RCC 7860 (cell line): ENCODE results near the gene ABCA12.

ENCODE experiments used
- DNase-seq: peaks from one replicate; pipeline ENCODE4 v3.0.0-alpha.2; 2015; ENCODE audit warnings: low spot score
- FAIRE-seq: peaks from 2 replicates; lab custom pipeline; 2012; peaks lifted over from hg19 to GRCh38; lab: Jason Lieb, UNC

ABCA12 gene

DNA sequence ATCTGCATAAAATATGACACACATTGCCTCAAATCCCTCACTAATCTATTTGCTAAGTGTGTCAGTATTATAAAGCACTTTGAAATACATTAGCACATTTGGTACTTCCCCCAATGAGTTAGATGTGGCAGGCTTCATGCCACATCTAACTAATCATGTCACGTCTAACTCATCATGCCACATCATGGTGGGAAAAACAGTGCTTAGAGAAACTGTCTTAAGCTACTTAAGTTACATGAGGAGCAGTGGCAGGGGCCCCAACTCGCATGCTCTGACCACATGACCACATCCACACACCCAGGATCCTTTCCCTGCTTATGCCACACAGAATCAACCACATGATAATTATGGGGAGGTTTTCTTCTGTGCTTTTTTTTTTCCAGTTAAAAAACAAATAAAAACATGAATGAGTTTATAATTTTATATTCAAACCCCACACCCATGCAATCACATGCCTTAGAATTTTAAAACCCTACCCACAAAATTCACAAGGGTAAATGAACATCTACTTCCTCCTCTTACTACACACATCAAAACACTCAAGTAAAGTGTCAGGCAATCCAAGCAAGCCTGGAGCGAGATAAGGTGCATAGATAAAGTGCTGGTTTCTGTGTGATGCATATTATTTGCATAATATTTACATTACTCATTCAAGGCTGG lies 1.6 kb downstream of the ABCA12 start:
- DNase-seq = peak; percentile 45
- no peak for FAIRE-seq

DNA sequence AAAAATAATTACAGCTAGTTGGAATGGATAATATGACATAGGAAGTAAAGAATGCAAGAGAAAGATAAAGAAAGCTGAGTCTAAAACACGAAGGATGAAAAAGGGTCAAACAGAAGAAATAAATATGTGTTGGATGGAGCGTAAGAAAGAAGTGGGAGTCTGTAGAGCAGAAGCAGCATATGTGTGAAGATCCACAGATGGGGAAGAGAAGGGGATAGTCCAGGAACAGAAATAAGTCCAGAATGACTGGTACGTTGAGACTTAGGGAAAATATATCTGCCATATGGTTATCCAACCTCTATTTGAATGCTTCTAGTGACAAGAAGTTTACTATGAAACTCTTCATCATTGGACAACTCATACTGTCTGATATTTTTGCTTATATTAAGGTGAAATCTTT lies 18.0 kb downstream of the ABCA12 start:
- FAIRE-seq = no peak

DNA sequence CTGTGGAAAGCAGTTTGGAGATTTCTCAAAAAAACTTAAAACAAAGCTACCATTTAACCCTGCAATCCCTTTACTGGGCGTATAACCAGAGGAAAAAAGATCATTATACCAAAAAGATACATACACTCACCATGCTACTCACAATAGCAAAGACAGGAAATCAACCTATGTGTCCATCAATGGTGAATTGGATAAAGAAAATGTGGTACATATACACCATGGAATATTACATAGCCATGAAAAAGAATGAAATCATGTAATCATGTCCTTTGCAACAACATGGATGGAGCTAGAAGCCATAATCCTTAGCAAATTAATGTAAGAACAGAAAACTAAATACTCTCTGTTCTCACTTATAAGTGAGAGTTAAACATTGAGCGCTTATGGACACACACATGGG lies 18.6 kb downstream of the ABCA12 start:
- DNase-seq = no peak
- no peak for FAIRE-seq

More for the DNA sequence above, 18.0 kb downstream of the ABCA12 start:
- DNase-seq = no peak

DNA sequence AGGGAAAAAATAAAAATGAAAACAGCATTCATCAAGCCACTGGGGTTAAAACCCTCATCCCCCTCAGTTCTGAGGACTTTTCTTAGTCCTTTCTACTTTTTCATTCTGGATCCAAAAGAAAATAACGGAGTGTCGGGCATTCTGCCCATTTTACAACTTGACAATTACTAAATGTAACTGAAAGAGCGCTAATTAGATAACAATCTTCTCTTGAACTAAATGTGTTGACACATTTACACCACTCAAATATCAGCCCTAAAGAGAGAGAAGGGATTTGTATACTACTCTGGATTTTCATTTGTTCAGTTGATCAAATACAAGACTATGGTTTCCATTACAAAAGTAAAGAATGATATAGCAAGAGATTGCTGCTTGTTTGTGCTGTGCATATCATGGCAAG lies 27.5 kb downstream of the ABCA12 start:
- no peak for DNase-seq
- no peak for FAIRE-seq

DNA sequence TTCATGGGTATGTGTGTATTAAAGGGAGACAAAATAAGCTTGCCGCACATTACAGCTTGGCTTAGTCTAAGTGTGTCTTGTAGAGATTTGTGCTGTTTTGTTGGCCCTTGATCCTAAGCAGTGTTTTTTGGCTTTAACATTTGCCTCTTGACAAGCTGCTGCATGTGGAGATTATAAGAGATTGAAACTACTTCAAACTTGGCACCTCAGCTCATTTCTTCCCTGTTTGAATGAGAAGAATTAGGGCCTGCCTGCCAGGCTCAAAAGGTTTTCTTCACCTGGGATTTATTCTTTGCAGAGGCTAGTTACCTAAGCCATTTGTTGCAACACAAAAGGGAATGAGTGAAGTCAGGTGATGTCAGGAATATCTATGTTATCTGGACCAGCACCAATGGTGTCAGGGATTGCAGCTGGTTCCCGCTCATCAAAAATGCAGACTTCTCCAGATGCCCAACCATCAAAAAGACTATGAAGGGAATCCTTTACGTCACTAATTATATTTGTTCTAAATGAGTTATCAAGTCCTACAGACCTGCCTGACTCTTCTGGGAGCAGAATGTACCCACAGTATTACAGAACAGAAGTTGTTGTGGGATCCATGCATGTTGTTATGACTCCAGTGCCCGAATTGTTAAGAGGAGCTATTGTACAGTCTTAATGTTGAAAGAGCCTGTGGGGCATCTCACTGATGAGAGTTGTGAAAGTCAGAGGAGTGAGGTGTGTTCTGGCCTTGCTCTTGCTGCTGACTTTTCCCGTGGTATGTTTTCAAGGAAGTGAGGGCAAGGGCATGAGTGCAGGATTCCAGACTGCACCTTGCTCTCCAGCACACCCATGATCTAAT lies 31.0 kb downstream of the ABCA12 start:
- no peak for FAIRE-seq

DNA sequence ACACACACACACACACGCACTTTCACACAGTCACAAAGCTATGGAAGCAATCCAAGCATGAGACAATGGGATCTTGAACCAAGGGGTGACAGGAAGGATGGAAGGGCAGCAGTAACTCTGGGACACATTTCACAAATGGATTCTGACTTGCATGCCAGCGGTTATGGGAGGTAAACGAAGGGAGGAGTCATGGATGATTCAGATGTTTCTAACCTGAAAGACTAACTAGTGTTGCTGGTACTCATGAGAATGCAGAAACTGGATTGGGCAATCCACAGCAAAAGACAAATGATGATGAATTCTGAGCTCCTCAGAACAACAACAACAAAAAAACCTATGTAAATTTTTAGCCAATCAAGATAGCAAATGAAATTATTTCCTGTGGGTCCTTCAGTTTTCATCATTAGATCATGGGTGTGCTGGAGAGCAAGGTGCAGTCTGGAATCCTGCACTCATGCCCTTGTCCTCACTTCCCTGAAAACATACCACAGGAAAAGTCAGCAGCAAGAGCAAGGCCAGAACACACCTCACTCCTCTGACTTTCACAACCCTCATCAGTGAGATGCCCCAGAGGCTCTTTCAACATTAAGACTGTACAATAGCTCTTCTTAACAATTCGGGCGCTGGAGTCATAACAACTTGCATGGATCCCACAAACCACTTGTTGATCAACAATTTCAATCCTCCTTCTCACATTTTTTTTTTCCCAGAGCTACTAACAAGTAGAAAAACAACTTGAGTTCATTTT lies 32.6 kb downstream of the ABCA12 start:
- peak; percentile 8 for DNase-seq
- FAIRE-seq = no peak

More for the DNA sequence above, 31.0 kb downstream of the ABCA12 start:
- DNase-seq = no peak

DNA sequence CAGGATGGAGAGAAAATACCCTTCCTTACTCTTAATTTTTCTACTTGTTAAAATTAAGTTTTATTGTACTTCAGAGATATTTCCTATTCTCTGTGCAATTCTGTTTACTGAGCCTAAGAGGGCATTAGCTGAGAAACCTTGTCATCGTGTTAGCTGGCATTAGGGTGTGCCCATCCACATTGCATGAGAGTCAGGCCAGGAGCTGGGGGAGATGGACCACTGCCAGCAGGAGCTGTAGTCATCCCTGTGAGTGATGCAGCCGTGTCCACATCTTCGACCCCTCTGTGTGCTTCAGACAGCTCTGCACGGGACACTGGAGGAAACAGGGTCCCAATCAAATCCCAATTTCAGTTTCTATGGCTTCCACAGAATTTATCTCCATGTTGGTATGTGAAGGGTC lies 34.2 kb downstream of the ABCA12 start:
- DNase-seq (no peak), FAIRE-seq (no peak)

DNA sequence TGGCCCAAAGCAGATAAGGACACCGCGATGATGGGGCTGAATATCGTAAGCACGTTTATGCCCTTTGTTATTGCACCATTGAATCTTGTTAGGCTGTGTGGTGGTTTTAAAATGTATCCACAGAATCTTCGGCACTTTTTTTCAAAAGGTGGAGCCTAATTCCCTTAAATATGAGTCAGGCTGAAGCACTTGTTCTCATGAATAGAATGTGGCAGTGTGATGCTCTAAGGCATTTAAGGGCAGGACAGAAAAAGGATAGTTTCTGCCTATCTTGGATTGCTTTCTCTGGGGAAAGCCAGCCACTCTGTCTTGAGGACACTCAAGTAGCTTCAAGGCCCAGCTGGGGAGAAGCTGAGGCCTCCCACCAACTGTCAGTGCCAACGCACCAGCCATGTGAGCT lies 39.6 kb downstream of the ABCA12 start:
- DNase-seq (no peak), FAIRE-seq (no peak)

DNA sequence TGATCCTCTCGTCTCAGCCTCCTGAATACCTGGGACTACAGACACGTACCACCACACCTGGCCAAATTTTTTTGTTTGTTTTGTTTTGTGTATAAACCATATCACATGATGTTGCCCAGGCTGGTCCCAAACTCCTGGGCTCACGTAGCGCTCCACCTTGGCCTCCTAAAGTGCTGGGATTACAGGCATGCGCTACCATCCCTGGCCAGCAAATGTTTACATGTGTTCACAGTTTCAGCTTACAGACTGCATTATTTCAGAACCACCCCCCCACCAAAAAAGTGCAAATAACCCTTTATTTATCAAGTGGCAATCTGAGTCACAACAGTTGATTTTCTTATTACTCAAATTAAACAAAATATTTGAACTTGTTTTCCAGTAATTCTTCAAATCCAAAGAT lies 54.3 kb downstream of the ABCA12 start:
- FAIRE-seq (no peak), DNase-seq (no peak)

DNA sequence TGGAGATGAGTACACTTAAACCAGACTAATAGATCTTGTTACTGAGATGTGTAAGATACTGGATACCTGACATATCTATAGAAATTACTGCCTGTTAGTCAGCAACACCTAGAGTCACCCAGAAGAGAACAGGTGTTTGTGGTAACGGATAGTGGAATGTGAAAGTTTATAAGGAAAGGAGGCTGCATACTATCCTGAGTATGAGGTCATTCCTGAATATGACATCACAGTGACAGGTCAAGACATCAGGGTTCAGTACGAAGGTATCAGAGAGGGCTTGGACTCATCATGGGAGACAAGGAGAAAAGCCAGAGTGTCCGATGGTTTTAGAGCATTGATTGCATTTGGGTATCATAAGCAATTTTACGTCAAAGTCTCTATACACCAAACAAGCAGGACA lies 55.3 kb downstream of the ABCA12 start:
- FAIRE-seq = no peak
- DNase-seq = no peak

DNA sequence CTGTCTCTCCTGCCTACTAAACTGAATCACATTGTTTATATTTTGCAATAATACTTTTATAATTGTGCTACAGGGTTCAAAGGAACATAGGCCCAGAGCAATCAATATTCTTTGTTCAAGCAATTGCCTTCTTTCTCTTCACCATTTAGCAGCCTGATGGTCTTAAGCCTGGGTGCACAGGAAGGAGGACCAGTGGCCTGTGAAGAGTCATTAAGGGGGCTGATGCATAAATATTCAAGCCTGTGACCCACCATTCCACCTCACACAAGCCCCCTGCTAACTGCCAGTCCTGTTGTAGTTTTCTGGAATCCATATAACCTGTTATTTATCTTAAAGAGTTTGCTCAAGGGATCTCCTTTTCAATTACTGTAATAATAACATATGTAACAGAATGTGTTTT lies 56.0 kb downstream of the ABCA12 start:
- FAIRE-seq (no peak), DNase-seq (no peak)

DNA sequence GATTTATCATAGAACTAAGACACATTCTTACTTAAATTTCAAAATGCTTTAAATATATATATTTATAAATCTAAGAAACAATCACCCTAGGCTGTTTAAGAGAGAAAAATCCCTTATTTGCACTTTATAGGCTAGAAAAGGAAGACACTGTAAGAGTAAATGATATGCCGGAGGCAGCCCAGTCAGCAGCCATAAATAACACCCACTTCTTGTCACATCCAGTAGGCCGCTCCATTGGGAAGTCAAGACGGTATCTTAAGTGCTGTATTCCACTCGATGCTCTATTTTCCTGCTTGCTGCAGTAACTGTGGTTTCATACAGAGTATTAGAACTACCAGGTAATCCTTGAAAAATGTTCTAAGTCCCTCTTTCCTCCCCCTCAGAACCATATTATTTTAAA lies 57.9 kb downstream of the ABCA12 start:
- DNase-seq (no peak), FAIRE-seq (no peak)

DNA sequence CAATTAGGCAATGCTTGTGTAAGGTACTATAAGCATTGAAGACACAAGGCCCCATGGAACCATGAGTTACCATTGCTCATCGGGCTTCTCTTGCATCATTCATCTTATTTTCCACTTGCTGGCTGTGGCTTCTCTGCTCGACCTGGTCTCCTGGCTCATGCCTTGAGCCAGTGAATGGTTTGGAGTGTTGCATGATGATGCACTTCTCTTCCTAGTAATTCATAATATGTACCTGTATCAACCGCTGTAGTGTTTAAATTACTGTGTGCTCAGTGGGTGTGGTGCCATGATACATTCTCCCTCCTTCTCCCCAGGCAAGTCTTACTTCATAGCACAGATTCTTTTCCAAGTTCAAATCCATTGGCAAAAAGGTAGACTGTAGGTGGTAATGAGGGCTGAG lies 66.8 kb downstream of the ABCA12 start:
- no peak for DNase-seq
- FAIRE-seq = no peak

DNA sequence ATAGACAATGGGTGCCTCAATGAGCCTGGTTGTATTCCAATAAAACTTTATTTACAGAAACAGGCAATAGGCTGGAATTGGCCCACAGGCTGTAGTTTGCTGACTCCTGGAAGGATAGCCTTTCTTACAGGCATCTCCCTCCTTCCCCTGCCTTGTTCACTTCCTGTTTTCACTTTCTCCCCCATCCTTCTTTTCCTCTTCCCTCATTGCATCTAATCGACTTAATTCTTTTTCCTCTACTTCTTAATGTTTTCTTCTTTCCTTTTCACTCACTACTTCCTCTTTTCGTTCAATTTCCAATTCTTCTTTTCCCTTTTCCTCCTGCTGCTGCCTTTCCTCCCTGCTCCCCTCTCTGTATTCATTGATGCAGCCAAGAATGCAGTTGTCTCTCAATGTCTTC lies 70.0 kb downstream of the ABCA12 start:
- FAIRE-seq = no peak
- no peak for DNase-seq

DNA sequence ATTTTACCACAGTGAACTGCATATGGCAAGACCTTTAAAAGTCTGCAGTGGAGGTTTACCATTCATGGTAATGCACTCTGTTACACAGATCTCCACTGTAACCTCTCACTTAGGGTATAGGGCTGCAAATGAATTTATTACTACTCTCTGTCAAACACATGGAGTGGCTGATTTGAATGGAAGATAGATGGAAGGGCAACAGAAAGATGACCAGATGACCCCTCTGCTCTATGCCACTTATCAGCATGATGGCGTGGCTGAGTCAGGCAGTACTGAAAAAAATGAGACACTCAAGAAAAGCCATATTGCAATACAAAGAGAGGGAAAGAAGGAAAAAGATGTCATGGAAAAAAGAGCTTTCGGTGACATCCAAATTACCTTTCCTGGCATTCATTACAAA lies 72.3 kb downstream of the ABCA12 start:
- DNase-seq (no peak), FAIRE-seq (no peak)

DNA sequence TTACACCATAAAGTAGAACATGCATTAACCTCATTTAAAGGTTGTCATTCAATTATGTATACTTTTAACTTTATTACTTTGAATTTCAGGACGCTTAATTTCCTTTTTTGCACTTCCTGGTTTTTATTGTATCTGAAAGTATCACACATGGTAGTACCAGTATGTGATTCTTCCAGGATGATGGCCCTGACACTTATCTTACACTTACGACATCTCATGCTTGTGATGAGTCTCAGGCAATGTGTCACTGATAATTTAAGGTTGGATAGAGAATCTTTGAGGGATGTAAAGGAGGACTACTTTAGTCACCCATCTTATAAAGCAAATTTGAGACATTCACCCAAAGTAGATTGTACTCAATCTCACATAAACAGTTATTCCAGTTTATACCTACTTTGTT lies 74.9 kb downstream of the ABCA12 start:
- DNase-seq (no peak), FAIRE-seq (no peak)

DNA sequence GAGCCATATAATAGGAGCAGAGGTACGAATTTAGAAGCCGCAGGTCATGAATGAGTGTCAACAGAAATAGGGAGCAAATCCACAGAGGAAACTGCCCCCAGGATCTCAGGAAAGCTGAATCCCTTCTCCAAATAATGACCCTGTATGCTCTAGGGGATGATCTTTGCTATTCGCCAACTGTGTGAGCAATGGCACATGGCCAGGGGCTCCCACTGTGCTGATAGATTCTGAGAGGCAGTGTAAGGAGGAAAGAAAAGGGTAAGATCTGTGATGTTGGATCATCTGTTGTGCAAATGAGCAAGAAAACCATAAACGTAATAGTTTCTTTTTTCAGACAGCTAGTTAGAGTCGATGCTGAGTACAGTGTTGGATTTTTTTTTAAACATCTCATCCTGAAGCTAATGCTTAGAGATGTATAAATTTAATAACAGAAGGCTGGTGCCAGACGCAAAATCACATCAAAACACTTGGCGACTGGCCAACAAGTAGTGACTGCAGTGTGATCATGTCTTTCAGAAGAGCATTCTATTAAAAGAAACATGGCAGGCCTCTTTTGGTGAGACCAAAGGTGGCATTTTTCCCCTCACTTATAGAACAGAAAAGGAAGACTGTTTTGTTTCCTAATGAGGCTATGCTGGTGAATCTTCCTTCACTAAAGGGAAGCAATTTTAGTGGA lies 77.4 kb downstream of the ABCA12 start:
- no peak for DNase-seq
- no peak for FAIRE-seq

DNA sequence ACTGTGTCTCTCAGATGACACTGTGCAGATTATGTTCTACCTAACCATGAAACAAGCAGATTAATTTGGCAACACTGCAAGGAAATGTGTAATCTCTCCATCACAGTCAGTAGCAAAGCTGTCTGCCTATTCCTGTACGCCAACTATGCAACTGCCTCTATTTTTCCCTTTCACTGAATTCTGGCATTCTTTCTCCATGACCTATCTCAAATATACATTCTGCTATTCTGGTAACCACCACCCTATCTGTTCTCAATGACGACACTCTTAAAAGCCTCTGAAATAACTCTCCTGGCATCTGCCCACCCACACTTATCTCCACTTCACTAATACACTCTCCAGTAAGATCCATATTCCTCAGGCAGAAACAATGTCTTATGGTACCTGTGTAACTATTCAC lies 78.7 kb downstream of the ABCA12 start:
- DNase-seq = no peak
- no peak for FAIRE-seq

DNA sequence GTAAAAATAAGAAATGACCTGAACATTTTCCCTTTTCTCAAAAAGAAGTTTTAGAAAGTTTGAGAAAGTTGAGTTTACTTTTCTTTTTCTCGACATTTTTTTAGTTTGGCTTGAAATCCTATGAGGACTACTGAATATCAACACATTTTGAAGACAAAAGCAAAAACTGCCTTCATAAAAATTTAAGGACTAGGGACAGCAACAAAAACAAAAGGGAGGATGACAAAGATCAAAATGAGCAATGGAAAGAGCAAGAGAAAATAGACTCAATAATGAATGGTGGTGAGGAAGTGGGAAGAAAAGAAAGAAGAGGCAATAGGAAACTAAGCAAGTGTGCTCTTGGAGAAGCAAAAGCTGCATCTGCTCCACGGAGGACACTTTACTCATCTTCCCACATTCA lies 82.5 kb downstream of the ABCA12 start:
- FAIRE-seq = no peak
- DNase-seq = no peak

DNA sequence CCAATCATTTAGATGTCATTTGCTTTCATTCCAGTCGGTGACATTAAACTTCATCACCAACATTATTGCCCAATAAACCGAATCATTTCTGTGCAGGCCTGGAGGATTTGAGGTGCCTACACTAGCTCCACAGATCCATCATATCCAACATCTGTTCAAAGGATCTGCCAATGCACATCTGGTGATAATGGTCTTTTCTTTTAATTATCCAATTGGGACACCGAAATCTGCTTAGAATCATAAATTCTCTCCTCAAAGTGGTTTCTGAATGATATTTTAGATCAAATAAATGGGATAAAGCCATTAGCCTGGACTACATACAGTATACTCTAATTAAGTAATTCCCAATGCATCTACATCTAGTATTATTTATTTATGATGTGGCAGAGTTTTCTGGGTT lies 85.6 kb downstream of the ABCA12 start:
- DNase-seq (no peak), FAIRE-seq (no peak)

DNA sequence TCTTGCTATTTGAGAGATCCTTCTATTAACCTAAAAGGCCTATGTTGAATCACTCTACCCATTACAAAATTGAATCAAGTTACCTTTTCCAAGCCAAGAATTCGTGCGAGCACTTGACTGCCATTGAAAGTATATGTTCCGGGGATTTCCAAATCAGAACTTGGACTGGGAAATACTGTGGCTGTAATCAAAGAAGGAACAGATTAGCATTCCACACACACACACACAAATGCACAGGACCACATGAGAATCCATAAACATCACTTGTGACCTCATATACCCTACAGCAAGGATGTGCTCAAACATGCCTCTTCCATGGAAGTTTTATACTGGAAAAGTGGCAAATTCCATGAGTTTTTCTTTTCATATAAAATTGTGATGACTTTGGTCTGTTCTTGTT lies 86.0 kb downstream of the ABCA12 start:
- FAIRE-seq (no peak), DNase-seq (no peak)
